Measurements from ENCODE around the gene POLR1G.

DNA sequence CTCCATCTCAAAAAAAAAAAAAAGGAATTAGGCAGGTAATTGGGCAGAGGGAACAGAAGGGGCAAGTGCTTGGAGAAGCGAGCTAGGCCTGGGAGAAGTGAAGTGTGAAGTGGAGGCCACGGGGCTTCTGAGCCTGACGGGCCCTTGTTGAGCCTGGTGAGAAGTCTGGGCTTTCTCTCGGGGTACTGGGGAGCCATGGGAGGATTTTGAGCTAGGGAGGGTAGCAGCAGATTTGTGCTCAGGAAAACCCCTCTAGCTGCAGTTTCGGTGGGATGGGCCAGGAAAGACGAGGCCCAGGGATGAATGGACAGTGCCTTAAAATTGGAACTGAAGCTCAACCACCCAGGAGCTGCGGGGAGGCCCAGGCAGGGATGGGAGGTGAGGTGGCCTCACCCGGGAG is 8.0 kb downstream of the POLR1G start:
- TF ChIP-seq GATA2 (IDR thresholded peaks at IDR 0.05; ENCODE audit: low read depth, low read length), result no peak
- TF ChIP-seq GATA3 (IDR thresholded peaks at IDR 0.05; ENCODE audit: low read depth, low read length), result no peak

Measured in SH-SY5Y (cell line).